Inflammatory macrophage treated with lipopolysaccharide for 1 hour (primary cell): ENCODE results near the gene SUPT20H.
"Not testable (repeated sequence)": the region's sequence is repeated elsewhere in the genome, so short reads cannot be mapped to it uniquely, and the experiment has no call there.

Experiments used
- DNase-seq, 2 donors: peaks; one replicate each; pipeline ENCODE4 v3.0.0-alpha.2; 2020 to 2022

SUPT20H gene

GRCh38 chr13:37068962-37069361 lies 9.5 kb upstream of the SUPT20H start:
- DNase-seq: no peak

GRCh38 chr13:37067874-37068273 lies 8.4 kb upstream of the SUPT20H start:
- DNase-seq: no peak

GRCh38 chr13:37065890-37066526 lies 6.5 kb upstream of the SUPT20H start:
- no peak for DNase-seq

DNA sequence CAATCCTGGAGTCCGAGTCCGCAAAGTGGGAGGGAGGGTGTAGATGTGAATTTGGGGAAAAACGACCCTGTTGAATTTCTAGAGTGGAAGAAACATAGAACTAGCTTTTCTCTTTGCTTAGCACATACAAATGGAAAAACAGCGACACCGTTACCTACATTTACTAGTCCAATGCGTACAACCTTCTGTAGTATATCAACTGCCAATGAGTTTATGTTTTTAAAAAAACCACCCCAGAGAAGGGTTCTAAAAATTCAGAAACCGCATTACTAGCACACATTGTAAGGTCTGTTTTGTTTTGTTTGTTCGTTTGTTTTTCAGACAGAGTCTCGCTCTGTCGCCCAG lies 332 bp upstream of the SUPT20H start:
- no peak for DNase-seq

DNA sequence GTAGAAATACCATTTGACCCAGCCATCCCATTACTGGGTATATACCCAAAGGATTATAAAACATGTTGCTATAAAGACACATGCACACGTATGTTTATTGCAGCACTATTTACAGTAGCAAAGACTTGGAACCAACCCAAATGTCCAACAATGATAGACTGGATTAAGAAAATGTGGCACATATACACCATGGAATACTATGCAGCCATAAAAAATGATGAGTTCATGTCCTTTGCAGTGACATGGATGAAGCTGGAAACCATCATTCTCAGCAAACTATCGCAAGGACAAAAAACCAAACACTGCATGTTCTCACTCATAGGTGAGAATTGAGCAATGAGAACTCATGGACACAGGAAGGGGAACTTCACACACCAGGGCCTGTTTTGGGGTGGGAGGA lies 3.3 kb downstream of the SUPT20H start:
- not testable (repeated sequence) for DNase-seq

DNA sequence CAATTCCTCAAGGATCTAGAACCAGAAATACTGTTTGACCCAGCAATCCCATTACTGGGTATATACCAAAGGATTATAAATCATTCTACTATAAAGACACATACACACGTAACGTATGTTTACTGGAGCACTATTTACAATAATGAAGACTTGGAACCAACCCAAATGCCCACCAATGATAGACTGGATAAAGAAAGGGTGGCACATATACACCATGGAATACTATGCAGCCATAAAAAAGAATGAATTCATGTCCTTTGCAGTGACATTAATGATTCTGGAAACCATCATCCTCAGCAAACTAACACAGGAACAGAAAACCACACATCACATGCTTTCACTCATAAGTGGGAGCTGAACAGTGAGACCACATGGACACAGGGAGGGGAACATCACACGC lies 6.4 kb downstream of the SUPT20H start:
- not testable (repeated sequence) for DNase-seq

DNA sequence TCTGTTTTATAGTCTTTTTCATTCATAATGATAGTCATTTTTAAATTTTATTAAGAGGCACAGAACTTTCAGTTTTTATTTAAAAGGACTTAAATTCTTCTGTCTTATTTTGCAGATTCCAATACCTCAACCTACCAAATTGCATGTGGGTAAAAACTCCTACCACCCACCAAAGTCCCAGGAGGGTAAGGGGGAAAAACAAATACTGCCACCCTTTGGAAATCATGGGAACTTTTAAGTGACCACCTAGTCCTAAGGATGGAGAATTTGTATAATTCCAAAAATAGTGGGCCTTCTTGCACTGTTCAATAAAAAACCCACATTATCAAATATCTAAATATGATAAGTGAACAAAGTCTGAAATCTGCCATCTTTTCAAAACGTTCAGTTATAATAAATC lies 9.7 kb downstream of the SUPT20H start:
- no peak for DNase-seq

DNA sequence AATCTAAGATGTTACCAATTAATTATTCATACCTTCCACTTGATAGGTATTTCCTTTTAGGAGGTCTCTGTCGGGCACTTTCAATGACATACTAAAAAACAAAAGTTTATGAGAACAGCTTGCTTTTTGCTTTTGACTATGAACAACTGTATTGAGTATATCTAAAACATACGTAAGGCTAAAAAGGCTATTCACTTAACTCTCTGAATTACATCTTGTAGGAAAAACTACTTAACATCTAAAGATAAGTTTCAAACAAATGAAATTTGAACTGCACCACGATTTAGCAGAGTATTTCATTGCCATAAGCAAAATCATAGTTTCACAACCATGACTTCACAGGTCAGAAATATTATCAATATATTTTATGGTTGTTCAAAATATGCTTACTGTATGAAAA lies 11.6 kb downstream of the SUPT20H start:
- DNase-seq: no peak

DNA sequence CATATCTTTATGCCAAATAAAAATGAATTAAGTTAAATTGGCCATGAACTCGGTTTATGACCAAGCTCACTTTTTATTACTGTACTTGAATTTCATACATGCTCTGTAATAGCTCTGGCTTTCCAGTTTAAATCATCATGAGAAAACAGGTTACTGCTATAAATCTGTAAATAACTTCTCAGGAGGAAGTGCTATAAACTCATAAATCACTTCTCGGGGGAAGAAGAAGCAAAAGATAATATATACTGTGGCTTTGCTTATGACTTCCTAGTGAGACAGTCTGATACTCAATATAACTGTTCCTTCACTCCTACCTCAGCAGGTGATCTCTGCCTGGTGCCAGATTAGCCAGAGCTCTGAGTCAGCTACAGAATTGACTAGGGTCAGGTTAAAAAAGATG lies 12.5 kb downstream of the SUPT20H start:
- no peak for DNase-seq

DNA sequence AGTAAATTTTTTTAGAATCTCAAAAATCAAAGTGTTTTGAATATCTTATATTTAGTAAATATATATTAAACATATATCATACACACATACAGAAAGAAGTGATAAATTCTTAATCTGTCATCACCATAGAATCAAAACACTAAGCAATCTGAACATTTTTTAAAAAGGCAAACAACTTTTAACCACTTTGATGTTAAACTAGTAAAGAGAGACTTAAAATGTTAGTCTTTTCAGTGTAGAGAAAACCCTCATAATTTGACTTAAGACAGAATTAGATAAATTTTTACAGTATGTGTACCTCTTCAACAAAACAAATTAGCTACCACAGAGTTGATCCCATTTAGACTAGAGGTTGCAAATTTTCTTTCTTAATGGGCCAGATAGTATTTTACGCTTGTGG lies 13.4 kb downstream of the SUPT20H start:
- no peak for DNase-seq

DNA sequence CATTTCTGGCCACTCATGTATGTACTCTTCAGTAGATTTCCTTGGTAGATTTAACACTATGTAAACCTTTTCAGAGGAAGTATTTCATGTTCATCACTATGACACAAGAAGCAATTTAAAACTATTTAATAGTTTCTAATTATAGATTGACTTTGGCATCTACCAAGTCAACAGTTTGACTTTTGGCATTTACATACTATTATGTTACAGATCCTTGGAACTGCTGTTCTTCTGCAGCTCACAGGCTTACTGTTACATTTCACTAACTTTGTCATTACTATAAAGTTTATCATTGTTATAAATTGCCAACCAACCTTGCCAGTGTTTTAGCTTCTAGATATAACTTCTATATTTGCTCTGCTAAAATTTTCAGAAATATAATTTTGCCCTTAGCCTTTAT lies 18.7 kb downstream of the SUPT20H start:
- DNase-seq: no peak

DNA sequence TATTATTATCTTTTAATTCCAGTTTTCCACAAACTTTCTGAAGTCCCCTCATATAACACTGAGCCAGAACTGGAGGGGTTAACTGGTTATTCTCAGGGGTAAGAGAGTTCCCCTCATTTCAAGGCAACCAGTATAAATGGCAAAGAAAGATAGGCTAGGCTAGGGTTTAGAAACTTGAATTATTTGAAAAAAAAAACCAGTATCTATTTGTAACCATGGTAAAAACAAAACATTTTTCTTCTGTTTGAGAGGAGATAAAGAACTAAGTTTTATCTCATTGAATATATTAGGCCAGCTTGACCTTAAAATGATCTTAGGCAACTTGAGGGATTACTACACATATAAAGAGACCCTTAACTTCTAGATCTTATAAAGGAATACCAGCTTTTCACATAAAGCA lies 19.6 kb downstream of the SUPT20H start:
- DNase-seq: no peak

- no peak for DNase-seq
Measured at GRCh38 chr13:37037241-37037640, 22.2 kb downstream of the SUPT20H start.

DNA sequence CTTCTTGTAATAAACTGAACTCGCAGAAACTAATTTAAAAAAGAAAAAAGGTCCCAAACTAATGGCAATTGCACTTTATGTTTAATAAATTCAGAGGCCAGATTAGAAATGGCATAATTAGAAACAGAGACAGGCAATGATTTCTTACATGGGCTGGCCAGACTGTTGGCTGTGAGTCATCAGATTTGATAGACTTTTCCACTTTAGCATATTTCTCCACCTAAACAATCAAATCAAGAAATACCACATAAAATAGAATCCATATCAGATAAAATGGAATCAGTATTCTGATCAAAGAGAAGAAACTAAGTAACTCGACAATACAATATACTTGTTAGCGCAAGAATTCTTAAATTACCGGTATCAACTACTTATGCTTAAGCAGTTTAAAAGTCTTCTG lies 29.9 kb downstream of the SUPT20H start:
- DNase-seq: no peak

GRCh38 chr13:37027639-37028038 lies 31.8 kb downstream of the SUPT20H start:
- DNase-seq: no peak

- DNase-seq: no peak
Measured at GRCh38 chr13:37026771-37027170, 32.7 kb downstream of the SUPT20H start.

- DNase-seq: no peak
Measured at GRCh38 chr13:37023871-37024270, 35.6 kb downstream of the SUPT20H start.

- DNase-seq: no peak
Measured at GRCh38 chr13:37014609-37015008, 44.9 kb downstream of the SUPT20H start.

GRCh38 chr13:37011788-37012187 lies 47.7 kb downstream of the SUPT20H start:
- DNase-seq: no peak

- no peak for DNase-seq
Measured at GRCh38 chr13:37011002-37011401, 48.5 kb downstream of the SUPT20H start.

- no peak for DNase-seq
Measured at GRCh38 chr13:37010424-37010823, 49.1 kb downstream of the SUPT20H start.

DNA sequence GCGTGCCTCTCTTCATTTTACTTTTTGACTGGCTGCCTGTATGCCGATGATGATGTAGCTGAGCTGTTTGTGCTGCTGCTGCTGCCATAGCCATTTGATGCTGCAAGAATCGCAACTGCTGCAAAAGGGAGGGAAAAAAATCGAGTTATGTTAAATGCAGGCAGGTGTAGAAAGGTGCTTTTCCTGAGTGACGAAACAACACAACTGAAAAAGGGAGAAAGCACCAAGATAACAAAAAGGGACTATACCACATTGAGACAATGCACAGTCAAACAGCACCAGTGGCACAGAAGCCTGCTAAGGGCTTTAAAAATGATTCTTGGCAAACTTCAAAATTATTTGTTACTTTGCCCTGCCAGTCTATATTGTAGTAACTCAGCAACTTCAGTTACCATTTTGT lies 49.8 kb downstream of the SUPT20H start:
- DNase-seq: no peak

- no peak for DNase-seq
Measured at GRCh38 chr13:37001921-37002250, 57.6 kb downstream of the SUPT20H start.

GRCh38 chr13:36999054-36999714 lies 60.3 kb downstream of the SUPT20H start, which contains the start of gene ALG5:
ALG5 (minus strand) TSS chr13:36999340; CDS start chr13:36999300, 40 bp downstream.
- DNase-seq: peak; percentile 79 to 94

GRCh38 chr13:36998624-36999041 lies 60.9 kb downstream of the SUPT20H start:
- DNase-seq: no peak
